Stimulated activated CD4-positive, alpha-beta T cell treated with anti-CD3 and anti-CD28 coated beads, Interleukin-4, amount 100 ng/mL, for 24 hours (primary cell): ENCODE results near the gene COPS2.
"Not testable (repeated sequence)": the region's sequence is repeated elsewhere in the genome, so short reads cannot be mapped to it uniquely, and the experiment has no call there.

Experiments used
- DNase-seq: peaks from one replicate; pipeline ENCODE4 v3.0.0-alpha.2; 2020

The COPS2 gene

DNA sequence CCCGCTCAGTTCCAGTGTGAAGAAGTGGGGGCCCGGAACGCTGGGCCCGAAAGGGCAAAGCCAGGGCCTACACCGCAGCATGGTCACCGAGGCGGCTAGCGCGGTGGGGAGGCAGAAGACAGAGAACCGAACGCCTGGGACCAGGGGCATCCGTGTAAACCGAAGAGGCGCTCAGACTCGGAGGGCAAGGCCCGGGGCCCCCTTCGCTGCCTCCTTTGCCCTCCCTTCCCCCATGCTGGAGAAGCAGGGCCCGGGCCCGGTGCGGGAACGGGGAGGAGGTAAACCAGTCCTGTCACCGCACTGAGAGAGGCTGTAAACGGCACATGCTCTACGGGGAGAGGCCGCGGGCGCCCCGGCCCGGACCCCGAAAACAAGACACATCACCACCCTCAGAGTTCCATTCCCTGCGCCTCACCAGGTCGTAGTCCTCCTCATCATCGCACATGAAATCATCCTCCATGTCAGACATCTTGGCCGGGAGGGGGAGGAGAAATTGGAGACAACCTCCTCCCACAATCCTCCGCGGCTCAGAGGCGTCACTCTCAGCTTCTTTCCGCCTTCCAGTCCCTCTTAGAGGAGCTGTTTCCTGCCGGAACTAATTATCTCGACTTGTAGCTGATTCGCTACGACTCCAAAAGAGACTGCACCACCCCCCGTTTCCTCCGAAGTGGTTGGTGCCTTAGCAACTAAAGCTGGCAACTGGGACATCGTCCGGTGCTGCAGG lies at the start of gene COPS2:
Gene COPS2, minus strand, starts transcription at position 490 of the 724 bp plus-strand sequence. Its CDS starts 21 bp downstream, at position 469.
- peak; percentile 94 for DNase-seq

DNA sequence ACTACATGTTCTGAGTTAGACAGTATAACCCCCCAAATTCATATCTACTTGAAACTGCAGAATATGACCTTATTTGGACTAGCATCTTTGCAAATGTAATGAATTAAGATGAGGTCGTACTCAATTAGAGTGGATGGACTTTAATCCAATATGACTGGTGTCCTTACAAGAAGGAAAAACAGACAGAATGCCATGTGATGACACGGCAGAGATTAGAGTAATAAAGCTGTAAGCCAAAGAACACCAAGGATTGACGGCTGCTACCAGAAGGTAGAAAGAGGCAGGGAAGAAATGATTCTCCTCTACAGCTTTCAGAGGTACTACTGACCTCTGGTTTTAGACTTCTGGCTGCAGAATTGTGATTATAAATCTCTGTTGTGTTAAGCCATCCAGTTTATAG lies 44.9 kb upstream of the COPS2 start:
- no peak for DNase-seq

DNA sequence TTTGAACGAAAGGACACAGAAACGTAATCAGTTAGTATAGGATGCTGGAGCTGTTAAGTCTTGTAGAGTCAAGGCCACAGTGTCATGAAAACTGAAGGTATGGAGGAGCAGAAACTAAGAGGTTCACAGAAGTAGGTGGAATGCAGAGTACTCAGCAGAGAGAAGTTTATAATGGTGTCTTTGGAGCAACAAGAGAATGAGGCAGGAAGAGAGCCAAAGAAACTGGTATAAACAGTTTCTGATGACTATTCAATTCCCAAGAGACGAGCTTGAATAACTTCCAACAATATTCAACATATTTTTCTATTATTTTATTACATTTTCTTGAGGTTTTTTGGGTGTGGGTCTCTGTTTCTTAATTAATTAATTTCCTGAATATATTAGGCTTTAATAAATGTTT lies 44.3 kb upstream of the COPS2 start:
- DNase-seq: no peak

DNA sequence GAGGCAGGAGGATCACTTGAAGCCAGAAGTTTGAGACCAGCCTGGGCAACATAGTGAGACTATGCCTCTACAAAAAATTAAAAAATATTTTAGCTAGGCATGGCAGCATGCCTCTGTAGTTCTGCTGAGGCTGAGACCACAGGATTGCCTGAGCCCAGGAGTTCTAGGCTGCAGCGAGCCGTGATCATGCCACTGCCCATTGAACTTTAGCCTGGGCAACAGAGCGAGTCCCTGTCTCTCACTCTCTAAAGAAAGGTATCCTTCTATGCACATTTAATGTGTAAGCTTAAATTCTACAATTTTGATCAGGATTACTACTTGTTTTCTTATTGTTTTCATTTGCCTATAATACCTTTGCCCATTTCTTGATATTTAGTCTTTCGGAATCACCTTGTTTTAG lies 41.5 kb upstream of the COPS2 start:
- no peak for DNase-seq

DNA sequence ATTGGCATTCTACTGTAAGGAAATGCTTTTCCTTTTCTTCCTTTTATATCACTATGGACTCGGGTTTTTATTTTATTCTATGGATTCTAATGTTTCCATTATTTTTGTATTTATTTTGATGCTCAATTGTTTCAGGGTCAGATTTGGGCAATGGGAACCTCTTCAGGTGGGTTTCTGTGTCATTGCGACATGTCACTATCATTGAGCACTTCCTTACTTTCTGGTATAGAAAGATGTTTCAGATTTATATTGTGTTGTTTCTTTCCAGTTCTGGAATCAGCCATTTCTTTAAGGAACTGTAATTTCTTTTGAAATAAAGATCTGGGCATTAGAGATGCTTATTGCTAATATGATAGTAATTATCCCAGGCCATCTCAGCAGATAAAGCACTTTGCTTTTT lies 36.5 kb upstream of the COPS2 start:
- DNase-seq: no peak

DNA sequence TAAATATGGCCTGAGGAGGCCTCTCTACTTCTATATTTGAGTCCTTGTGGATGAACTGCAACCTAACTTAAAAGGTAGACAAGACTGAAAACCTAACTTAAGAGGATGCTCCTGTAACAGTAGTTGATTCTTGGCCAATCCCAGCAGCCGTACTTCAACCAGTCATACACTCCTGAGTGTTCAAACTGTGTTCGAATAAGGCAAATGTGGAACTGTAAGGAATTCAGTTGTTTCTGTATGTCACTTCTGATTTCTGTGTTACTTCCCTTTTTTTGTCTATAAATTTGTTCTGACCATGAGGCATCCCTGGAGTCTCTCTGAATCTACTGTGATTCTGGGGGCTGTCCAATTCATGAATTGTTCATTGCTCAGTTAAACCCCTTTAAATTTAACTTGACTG lies 35.2 kb upstream of the COPS2 start:
- DNase-seq: no peak

DNA sequence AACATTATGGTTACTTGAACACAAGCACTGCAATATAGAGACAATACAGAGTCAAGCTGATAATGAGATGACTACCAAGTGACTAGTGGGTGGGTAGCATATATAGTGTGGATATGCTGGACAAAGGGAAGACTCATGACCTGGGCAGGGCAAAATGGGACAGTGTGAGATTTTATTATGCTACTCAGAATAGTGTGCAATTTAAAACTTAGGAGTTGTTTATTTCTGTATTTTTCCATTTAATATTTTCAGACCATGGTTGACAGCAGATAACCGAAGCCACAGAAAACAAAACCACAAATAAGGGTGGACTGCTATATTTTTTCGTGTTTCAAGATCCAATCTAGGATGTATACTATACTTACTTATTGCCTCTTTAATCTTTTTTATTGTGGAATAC lies 34.2 kb upstream of the COPS2 start:
- DNase-seq: no peak

DNA sequence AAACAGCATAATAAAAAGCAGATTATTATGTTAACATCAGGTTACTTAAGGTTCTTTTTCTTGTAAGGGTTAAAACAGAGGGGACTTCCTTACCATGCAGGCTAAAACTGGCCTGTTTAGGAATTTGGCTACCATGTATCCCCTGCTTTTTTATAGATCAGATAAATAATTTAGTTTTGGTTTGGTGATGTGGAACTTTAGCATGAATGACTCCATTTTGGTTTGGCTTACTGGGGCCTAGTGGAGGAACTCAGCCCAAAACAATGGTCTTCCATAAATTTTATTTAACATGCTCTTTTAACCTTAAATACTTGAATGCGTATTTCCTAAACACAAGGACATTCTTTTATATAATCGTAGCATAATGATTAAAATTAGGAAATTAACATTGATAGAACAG lies 33.5 kb upstream of the COPS2 start:
- DNase-seq: no peak

DNA sequence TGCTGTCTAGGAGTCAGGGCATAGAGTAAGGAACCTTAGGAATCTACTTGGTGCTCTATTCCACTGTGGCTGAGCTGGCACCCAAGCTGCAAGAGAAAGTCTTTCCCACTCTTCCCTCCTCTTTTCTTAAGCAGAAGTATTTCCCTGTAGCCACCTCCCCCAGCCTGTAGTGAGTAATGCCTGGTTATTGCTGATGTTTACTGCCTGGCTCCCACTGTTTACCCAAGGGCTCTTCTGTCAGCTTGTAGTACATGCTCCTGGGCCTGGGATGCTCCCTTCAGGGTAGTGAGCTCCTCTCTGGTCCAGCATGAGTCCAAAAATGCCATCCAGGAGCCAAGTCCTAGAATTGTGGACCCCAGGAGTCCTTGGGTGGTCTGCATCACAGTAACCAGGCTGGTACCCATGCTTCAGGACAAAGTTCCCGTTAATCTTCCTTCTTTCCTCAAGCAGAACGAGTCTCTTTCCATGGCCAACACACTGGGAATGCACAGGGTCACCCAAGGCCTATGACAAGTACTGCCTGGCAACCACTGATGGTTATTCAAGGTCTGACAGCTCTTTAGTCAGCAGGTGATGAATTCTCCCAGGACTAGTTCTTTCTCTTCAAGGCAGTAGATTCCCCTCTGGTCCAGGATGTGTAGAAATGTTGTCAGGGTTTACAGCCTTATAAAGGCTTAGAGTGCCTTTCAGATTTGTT lies 32.3 kb upstream of the COPS2 start:
- no peak for DNase-seq

DNA sequence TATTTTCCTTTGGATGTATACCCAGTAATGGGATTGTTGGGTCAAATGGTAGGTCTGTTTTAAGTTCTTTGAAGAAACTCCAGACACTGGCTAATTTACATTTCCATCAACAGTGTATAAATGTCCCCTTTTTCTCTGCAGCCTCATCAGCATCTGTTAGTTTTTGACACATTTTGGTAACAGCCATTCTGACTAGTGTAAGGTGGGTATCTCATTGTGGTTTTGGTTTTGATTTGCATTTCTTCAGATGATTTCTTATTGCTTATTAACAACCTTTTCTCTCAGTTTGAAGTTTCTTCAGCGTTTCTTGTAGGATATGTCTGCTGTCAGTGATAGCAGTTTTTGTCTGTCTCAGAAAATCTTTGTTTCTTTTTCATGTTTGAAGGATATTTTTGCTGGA lies 30.1 kb upstream of the COPS2 start:
- DNase-seq: no peak

DNA sequence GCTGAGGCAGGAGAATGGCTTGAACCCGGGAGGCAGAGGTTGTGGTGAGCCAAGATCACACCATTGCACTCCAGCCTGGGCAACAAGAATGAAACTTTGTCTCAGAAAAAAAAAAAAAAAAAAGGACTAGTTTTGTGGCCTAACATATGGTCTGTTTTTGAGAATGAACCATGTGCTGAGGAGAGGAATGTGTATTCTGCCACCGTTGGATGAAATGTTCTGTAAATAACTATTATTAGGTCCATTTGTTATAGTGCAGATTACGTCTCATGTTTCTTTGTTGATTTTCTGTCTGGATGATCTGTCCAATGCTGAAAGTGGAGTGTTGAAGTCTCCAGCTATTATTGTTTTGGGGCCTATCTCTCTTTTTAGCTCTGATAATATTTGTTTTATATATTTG lies 28.3 kb upstream of the COPS2 start:
- DNase-seq: not testable (repeated sequence)

DNA sequence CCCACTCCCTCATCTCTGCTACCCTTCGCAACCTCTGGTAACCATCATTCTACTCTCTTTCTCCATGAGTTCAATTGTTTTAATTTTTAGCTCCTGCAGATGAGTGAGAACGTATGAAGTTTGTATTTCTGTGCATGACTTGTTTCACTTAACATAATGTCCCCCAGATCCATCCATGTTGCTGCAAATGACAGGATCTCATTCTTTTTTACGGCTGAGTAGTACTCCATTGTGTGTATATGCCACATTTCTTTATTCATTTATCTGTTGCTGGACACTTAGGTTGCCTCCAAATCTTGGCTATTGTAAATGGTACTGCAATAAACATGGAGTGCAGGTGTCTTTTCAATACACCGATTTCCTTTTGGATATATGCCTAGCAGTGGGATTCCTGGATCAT lies 26.7 kb upstream of the COPS2 start:
- no peak for DNase-seq

DNA sequence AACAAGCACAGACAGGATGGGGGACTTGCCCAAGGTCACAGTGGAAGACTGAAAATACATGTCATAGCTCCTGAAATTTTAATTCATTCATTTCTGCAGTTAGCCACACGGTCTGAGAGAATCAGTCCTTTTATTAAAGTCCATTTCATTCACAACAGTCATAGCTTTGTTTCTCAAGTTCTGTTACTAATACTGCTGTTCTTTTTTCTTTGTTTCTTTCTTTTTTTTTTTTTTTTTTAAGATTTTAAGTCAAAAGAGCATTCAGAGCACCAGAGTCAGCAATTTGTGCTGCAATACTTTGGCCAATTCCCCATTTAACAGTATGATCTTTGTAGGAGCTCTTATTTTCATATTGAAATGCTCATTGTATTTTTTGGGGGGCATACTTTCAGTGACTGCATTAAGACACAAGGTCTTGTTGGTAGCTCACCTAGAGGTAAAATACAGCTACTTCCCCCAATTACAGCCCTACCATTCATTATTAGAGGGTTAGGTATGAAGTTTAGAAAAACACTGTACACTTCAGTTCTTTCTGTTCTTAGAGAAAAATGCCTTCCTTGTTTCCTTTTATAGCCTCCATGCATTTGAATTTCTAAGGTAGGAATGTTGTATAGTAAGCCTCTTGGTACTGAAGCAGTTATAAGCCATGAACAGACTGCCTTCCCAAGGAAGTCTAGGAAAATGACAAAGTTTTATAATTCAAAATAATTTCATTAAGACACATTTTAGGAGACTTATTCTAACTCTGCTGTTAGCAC lies 24.2 kb upstream of the COPS2 start:
- DNase-seq: no peak

DNA sequence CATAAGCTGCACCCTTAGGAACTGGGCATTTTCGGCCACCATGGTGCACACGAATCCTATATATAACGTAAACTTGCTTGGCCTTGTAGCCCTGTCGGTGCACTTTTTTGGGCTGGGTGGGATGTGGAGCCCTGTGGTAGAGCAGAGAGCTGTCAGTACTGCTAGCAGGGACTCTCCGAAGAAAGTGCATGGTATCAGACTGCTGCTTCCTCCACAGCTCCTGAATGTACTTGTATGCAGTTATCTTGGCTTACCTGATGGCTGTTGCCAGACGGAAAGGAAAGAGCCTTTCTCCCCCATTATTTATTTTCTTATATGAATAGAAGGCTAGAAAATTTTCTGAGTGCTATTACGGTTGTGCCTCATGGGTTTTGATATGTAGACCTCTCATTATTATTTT lies 23.1 kb upstream of the COPS2 start:
- DNase-seq: no peak

DNA sequence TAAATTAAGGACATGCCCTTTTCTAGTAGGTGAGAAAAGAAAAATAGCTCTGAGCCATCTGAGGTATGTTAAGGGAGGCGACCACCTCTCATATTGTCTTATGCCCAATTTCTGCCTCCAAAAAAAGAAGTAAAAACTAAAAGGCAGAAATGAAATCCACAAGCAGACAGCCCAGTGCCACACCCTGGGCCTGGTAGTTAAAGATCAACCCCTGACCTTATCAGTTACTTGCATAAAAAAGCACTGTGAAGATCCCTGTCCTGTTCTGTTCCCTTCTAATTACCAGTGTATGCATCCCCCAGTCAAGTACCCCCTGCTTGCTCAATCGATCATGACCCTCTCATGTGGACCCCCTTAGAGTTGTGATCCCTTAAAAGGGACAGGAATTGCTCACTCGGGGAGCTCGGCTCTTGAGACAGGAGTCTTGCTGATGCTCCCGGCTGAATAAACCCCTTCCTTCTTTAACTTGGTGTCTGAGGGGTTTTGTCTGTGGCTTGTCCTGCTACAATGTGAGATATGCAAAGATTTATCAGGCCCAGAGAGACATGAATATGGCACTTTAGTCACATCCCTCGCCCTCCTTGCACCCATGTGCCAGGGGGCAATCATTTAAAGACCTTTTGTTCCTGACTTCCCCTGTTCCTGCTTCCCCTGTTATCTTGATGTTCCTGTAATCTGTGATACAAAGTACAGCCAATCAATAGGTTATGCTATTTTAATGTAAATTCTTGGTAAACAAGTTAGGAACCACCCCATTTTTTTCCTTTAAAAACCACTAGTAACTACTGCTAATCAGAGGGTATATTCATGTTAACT lies 20.4 kb upstream of the COPS2 start:
- DNase-seq: not testable (repeated sequence)

DNA sequence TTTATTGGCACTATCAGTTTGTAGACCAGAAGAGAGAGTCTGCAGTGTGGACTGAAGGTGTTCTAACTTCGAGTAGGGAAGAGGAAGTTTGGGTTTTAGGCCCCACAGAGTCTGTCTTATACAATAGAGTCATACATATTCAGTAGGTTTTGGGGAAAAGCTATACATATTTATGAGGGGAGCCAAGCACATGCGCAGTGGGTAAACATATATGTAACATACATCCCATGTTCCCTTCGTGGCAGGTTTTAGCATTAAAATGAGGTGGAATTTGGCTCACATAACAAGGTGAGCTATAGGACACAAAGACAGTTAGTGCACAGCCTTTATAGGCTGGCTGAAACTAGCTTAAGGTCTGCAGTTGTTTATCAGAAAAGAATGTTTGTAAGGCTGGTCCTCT lies 19.5 kb upstream of the COPS2 start:
- no peak for DNase-seq

DNA sequence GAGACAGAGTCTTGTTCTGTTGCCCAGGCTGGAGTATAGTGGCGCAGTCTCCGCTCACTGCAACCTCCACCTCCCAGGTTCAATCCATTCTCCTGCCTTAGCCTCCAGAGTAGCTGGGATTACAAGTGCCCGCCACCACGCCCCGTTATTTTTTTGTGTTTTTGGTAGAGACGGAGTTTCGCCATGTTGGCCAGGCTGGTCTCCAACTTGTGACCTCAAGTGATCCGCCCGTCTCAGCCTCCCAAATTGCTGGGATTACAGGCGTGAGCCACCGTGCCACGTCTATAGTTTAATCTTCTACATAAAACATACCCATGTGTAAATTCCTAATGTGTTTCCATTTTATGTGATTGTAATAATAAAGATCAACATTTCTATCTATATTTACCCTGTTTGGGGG lies 16.4 kb upstream of the COPS2 start:
- DNase-seq: no peak

DNA sequence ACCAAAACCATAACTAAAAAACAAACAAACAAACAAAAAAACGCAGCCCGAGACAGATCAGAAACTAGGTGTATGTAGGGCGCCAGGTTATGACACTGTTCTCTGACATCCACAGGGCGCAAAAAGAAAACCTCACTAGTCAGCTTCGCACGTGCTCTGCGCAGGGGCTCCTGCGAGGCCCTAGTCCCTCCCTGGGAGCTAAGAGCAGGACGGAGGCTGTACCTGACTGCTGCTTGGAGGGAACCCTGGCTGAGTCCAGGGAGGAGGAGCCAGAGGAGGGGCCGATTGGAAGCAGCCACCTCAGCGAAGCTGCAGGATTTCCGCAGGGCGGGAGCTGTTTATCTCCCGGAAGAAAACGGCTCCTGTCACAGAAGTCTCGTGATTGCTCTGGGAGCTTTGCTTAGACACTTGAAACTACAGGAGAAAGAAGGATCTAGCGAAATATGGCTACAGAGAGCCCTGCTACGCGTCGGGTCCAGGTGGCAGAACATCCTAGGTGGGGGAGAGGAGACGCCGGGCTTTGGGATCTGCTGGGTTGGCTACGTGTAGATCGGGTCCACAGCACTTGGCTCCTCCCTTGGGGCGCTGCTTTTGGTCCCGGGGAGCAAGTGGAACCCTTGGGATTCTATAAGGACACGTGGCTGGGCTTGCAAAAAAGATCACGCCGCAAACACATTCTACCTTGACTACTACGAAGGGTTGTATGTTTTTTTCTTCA lies 14.6 kb upstream of the COPS2 start, which contains the start of gene GALK2:
Gene GALK2, plus strand, starts transcription at position 368 of the 718 bp plus-strand sequence. Its CDS starts 76 bp downstream, at position 444.
- peak; percentile 84 for DNase-seq

DNA sequence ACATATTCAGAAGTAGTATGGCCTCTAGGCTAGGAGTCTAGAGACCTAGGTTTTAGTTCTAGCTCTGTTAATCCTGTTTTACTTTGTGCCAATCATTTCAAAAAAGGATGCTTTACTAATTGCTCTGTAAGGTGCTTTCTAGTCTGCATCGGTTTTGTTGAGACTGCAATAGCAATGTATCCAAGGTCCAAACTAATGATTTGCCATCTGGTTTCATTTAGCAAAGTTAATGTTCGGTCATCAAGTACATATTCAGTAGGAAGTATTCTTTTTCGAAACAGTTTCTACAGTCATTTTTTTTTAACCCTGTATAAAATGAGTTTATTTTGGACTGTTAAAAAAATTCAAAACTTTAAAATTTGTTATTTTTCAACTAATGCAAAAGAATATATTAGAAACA lies 12.6 kb upstream of the COPS2 start:
- no peak for DNase-seq

DNA sequence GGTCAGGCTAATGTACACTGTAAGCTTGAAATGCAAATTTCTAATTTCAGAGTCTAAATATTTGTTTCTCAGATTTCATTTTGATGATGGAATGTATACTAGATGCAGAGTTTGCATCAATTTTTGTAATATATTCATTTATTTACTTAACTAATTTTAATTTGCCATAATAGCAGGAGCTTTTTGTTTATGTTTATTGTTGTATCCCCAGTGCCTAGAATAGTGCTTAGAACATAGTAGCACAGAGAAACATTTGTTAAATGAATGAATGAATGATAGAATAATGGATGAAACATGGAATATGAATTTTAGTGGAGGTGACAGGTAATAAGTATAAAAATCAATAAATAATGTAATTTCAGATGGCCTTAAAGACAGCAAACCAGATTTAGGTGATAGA lies 9.5 kb upstream of the COPS2 start:
- no peak for DNase-seq

DNA sequence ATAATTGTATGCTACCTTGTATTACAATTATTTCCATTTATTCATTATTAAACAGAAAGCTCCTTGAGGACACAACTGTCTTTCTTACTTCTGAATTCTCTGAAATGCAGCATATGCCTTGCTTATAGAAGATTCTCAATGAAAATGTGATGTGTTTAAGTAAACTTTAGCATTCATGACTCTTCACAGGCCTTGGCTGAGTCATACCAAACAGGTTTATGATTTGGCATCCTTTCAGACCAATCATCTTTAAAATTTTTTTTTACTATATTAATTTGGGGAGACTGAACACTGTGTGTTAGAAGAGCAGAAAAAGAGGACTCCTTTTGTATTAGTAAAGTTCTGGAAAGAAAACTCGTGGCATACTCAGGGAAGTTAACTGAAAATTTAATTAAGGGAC lies 8.3 kb upstream of the COPS2 start:
- DNase-seq: no peak
